ENCODE results near the gene PTPN12.
A peak's percentile ranks its signal among the peaks of the same experiment; 100 is the strongest.
"Not testable (repeated sequence)": the region's sequence is repeated elsewhere in the genome, so short reads cannot be mapped to it uniquely, and the experiment has no call there.

The PTPN12 gene

DNA sequence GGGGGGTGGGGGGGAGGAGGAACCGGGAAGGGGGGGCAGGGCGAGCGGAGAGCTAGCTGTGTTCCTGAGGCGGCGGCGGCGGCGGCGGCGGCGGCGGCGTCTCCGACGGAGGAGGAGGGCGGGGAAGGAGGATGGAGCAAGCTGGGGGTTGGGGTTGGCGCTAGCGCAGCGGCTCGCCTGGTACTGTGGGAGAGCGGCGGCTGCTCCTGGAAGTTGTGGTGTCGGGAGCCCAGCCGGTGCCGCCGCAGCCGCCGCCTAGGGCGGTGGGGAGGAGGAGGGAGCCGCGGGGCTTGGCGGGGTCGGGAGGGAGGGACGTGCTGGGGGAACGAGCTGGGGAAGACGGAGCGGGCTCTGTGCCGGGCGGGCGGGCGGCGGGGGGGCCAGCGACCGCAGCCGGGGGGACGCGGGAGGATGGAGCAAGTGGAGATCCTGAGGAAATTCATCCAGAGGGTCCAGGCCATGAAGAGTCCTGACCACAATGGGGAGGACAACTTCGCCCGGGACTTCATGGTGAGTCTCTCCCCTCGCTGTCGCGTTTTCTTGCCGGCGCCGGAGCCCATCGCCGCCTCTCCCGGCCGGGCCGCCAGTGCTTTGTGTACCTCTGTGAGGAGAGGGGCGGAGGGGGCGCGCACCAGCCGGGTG lies at the start of gene PTPN12:
PTPN12 (plus strand) TSS at position 160 of the 642 bp plus-strand sequence; CDS start at position 412, 252 bp downstream.
- Histone ChIP-seq H3K4me1 (ENCODE audit: control insufficient read depth, insufficient read depth, low read length) (no peaks in the 10 kb centered on the region), H3K4me3 (ENCODE audit: low read length) (peak within 1 kb of the TSS; percentile 90), H3K27me3 (ENCODE audit: control insufficient read depth, insufficient read depth, low read length) (no peaks in the 10 kb centered on the region), H3K9ac (ENCODE audit: low read length) (peak within 1 kb of the TSS; percentile 84), H3K36me3 (ENCODE audit: control insufficient read depth, insufficient read depth, low read length) (no peaks in the 10 kb centered on the region), H3K27ac (ENCODE audit: low read depth, low read length) (peak within 1 kb of the TSS; percentile 88)

- Histone ChIP-seq H3K9ac (ENCODE audit: low read length) (no peak overlapping the region), H3K36me3 (ENCODE audit: control insufficient read depth, insufficient read depth, low read length) (no peaks in the 10 kb centered on the region), H3K4me3 (ENCODE audit: low read length) (no peak overlapping the region), H3K27me3 (ENCODE audit: control insufficient read depth, insufficient read depth, low read length) (no peaks in the 10 kb centered on the region), H3K4me1 (ENCODE audit: control insufficient read depth, insufficient read depth, low read length) (no peaks in the 10 kb centered on the region), H3K27ac (ENCODE audit: low read depth, low read length) (no peak overlapping the region)
Measured at GRCh38 chr7:77488986-77489385, 48.1 kb upstream of the PTPN12 start.

DNA sequence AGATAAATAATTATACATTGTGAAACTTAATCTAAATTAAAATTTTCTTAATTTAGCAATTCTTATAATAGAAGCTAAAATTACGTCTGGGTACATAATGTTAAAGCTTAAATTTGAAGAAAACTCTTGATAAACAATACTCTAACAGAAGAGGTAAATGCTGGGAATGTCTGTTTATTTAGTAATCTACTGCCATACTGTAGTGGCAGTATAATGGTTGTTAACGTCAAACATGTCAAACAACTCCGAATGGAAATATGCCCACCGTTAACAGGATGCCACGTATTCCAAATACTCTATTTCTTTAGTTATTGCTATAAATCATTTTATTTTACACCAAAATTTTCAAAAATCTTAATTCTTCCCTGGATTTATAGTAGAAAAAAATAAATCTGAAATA lies 40.0 kb upstream of the PTPN12 start:
- no peak overlapping the region for H3K27ac ChIP-seq (ENCODE audit: low read depth, low read length)
- no peaks in the 10 kb centered on the region for H3K4me1 ChIP-seq (ENCODE audit: control insufficient read depth, insufficient read depth, low read length)
- no peaks in the 10 kb centered on the region for H3K27me3 ChIP-seq (ENCODE audit: control insufficient read depth, insufficient read depth, low read length)
- H3K4me3 ChIP-seq (ENCODE audit: low read length): no peak overlapping the region
- no peaks in the 10 kb centered on the region for H3K36me3 ChIP-seq (ENCODE audit: control insufficient read depth, insufficient read depth, low read length)
- no peak overlapping the region for H3K9ac ChIP-seq (ENCODE audit: low read length)

- no peaks in the 10 kb centered on the region for H3K36me3 ChIP-seq (ENCODE audit: control insufficient read depth, insufficient read depth, low read length)
- H3K4me1 ChIP-seq (ENCODE audit: control insufficient read depth, insufficient read depth, low read length): no peaks in the 10 kb centered on the region
- H3K9ac ChIP-seq (ENCODE audit: low read length): no peak overlapping the region
- H3K27me3 ChIP-seq (ENCODE audit: control insufficient read depth, insufficient read depth, low read length): no peaks in the 10 kb centered on the region
- no peak overlapping the region for H3K27ac ChIP-seq (ENCODE audit: low read depth, low read length)
- no peak overlapping the region for H3K4me3 ChIP-seq (ENCODE audit: low read length)
Measured at GRCh38 chr7:77498659-77499379, 38.3 kb upstream of the PTPN12 start.

GRCh38 chr7:77501192-77501515 lies 35.9 kb upstream of the PTPN12 start:
- no peaks in the 10 kb centered on the region for H3K27me3 ChIP-seq (ENCODE audit: control insufficient read depth, insufficient read depth, low read length)
- no peak overlapping the region for H3K27ac ChIP-seq (ENCODE audit: low read depth, low read length)
- no peak overlapping the region for H3K4me3 ChIP-seq (ENCODE audit: low read length)
- no peak overlapping the region for H3K9ac ChIP-seq (ENCODE audit: low read length)
- H3K4me1 ChIP-seq (ENCODE audit: control insufficient read depth, insufficient read depth, low read length): no peaks in the 10 kb centered on the region
- H3K36me3 ChIP-seq (ENCODE audit: control insufficient read depth, insufficient read depth, low read length): no peaks in the 10 kb centered on the region

GRCh38 chr7:77504951-77505350 lies 32.1 kb upstream of the PTPN12 start:
- Histone ChIP-seq H3K27ac (ENCODE audit: low read depth, low read length) (no peak overlapping the region), H3K4me1 (ENCODE audit: control insufficient read depth, insufficient read depth, low read length) (no peaks in the 10 kb centered on the region), H3K9ac (ENCODE audit: low read length) (no peak overlapping the region), H3K4me3 (ENCODE audit: low read length) (no peak overlapping the region), H3K36me3 (ENCODE audit: control insufficient read depth, insufficient read depth, low read length) (no peaks in the 10 kb centered on the region), H3K27me3 (ENCODE audit: control insufficient read depth, insufficient read depth, low read length) (no peaks in the 10 kb centered on the region)

DNA sequence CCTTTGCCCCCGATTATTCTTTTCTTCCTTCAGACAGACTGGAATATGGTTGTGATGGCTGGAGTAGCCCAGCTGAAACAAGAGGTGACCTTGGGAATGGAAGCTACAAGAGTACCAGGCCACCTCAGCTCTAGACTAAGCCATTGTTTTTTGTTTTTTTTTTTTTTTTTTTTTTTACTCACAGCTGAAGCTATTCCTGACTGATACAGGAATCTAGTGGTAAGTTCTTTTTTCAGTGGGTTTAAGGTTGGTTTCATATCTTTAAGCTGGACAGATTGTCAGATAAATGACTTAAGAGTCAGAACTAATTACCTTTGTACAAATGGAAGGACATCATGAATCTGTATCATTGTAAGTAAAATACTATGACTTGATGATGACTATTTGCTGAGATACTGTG lies 30.2 kb upstream of the PTPN12 start:
- H3K36me3 ChIP-seq (ENCODE audit: control insufficient read depth, insufficient read depth, low read length): no peaks in the 10 kb centered on the region
- no peak overlapping the region for H3K9ac ChIP-seq (ENCODE audit: low read length)
- H3K4me3 ChIP-seq (ENCODE audit: low read length): no peak overlapping the region
- no peaks in the 10 kb centered on the region for H3K4me1 ChIP-seq (ENCODE audit: control insufficient read depth, insufficient read depth, low read length)
- no peaks in the 10 kb centered on the region for H3K27me3 ChIP-seq (ENCODE audit: control insufficient read depth, insufficient read depth, low read length)
- H3K27ac ChIP-seq (ENCODE audit: low read depth, low read length): no peak overlapping the region

DNA sequence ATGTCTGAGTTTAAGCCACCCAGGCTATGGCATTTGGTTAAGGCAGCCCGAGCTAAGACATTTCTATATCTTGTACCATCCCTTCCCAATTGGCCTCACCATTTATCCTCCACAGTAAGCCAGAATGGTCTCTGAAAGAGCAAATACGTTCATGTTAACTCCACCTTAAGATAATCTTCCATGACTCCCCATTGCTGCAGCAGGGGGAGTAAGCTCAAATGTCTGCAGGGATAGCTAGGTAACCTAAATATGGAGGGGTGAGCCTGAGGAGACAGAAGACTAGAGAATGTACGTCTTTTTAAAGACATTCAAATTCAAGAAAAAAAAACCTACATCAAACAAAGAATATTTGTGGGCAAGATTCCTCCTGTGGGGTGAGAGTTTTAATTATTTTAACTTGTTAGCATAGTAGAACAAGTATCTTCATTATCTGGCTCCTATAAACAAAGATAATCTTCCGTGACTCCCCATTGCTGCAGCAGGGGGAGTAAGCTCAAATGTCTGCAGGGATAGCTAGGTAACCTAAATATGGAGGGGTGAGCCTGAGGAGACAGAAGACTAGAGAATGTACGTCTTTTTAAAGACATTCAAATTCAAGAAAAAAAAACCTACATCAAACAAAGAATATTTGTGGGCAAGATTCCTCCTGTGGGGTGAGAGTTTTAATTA lies 24.0 kb upstream of the PTPN12 start:
- not testable (repeated sequence) for H3K27ac ChIP-seq (ENCODE audit: low read depth, low read length); H3K4me3 ChIP-seq (ENCODE audit: low read length); H3K9ac ChIP-seq (ENCODE audit: low read length); H3K27me3 ChIP-seq (ENCODE audit: control insufficient read depth, insufficient read depth, low read length); H3K4me1 ChIP-seq (ENCODE audit: control insufficient read depth, insufficient read depth, low read length); H3K36me3 ChIP-seq (ENCODE audit: control insufficient read depth, insufficient read depth, low read length)

DNA sequence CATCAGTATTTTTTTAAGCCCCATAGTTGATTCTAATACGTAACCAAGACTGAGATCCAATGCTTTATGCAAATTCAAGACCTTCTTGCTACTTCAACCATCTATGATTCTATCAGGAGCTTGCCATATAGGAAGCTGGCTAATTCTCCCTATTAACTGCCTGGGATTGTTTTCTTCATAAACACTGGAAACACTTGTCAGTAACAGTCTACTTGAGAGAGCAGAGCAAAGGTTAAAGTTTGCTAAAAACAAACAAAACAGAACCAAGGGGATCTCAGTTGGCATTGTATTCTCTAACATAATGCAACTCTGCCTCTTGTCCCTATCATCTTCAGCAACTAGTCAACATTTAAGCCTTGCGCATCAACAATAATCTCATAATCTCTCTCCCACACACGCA lies 21.0 kb upstream of the PTPN12 start:
- H3K36me3 ChIP-seq (ENCODE audit: control insufficient read depth, insufficient read depth, low read length): no peaks in the 10 kb centered on the region
- H3K4me3 ChIP-seq (ENCODE audit: low read length): no peak overlapping the region
- H3K27me3 ChIP-seq (ENCODE audit: control insufficient read depth, insufficient read depth, low read length): no peaks in the 10 kb centered on the region
- H3K4me1 ChIP-seq (ENCODE audit: control insufficient read depth, insufficient read depth, low read length): no peaks in the 10 kb centered on the region
- H3K27ac ChIP-seq (ENCODE audit: low read depth, low read length): no peak overlapping the region
- no peak overlapping the region for H3K9ac ChIP-seq (ENCODE audit: low read length)

DNA sequence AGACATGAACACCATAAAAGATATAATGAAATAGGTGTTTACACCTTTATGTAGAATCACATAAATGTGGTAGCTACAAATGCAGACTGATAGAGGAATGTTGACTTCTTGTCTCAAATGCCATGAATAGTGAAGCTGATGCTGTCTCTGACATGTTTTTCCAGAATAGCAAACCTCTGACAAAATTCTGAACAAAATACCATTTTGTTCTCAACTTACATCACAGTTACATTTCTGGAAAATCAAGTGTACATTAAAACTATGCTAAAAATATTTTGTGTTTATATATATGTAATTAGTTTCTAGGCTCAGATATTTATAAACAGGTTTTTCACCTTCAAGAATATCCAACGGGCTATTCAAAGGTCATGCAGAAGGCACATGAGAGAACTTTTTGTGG lies 16.8 kb upstream of the PTPN12 start:
- Histone ChIP-seq H3K36me3 (ENCODE audit: control insufficient read depth, insufficient read depth, low read length) (no peaks in the 10 kb centered on the region), H3K27me3 (ENCODE audit: control insufficient read depth, insufficient read depth, low read length) (no peaks in the 10 kb centered on the region), H3K9ac (ENCODE audit: low read length) (no peak overlapping the region), H3K4me1 (ENCODE audit: control insufficient read depth, insufficient read depth, low read length) (no peaks in the 10 kb centered on the region), H3K27ac (ENCODE audit: low read depth, low read length) (no peak overlapping the region), H3K4me3 (ENCODE audit: low read length) (no peak overlapping the region)

DNA sequence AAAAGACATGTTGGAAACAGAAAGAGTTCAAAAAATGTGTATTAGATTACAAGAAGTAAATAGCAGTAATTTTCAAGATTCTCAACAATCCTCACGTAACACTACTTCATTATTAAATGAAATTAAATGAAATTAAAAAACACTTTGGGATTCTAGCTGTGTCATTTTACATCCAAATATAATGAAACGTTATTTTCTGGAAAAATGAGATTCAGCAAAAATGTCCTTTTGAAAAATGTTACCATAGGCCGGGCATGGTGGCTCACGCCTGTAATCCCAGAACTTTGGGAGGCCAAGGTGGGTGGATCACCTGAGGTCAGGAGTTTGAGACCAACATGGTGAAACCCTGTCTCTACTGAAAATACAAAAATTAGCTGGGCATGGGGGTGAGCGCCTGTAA lies 15.6 kb upstream of the PTPN12 start:
- H3K27me3 ChIP-seq (ENCODE audit: control insufficient read depth, insufficient read depth, low read length); H3K9ac ChIP-seq (ENCODE audit: low read length); H3K4me1 ChIP-seq (ENCODE audit: control insufficient read depth, insufficient read depth, low read length); H3K36me3 ChIP-seq (ENCODE audit: control insufficient read depth, insufficient read depth, low read length); H3K27ac ChIP-seq (ENCODE audit: low read depth, low read length); H3K4me3 ChIP-seq (ENCODE audit: low read length): not testable (repeated sequence)

DNA sequence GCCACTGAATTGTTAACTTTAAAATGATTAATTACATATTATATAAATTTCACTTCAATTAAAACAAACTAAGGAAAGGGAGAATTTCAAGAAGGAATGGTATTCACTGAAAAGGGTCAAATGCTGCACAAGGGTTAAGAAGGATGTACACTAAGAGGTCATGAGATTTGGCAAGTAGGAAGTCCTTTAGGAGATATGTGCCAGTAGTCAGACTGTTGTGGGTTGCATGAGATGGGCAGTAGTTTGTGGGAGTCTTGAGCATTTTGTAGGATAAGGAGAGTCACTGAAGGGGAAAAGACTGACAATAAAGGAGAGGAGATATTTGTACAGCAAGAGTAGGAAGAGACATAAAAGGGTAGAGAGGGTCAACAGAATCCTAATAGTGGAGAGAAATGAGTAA lies 12.4 kb upstream of the PTPN12 start:
- no peak overlapping the region for H3K9ac ChIP-seq (ENCODE audit: low read length)
- H3K36me3 ChIP-seq (ENCODE audit: control insufficient read depth, insufficient read depth, low read length): no peaks in the 10 kb centered on the region
- no peaks in the 10 kb centered on the region for H3K4me1 ChIP-seq (ENCODE audit: control insufficient read depth, insufficient read depth, low read length)
- no peaks in the 10 kb centered on the region for H3K27me3 ChIP-seq (ENCODE audit: control insufficient read depth, insufficient read depth, low read length)
- H3K4me3 ChIP-seq (ENCODE audit: low read length): no peak overlapping the region
- H3K27ac ChIP-seq (ENCODE audit: low read depth, low read length): no peak overlapping the region

DNA sequence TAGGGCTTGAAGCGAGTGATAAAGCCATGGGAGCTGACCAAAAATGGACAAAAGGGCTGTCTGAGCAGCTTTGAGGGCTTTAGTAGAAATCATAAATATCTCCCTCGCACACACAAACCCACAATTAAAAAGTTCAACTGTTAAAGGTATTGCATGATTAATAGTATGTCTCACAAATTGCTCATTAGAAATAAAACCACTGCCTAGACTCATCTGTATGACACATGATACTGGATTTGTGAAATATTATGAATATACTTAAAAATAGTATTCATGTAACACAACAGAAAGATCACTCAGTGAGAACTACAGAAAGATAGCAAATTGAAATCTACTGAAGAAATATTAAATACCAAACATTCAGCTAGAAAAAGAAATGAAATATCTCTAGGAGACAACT lies 11.9 kb upstream of the PTPN12 start:
- Histone ChIP-seq H3K27ac (ENCODE audit: low read depth, low read length) (no peak overlapping the region), H3K27me3 (ENCODE audit: control insufficient read depth, insufficient read depth, low read length) (no peaks in the 10 kb centered on the region), H3K9ac (ENCODE audit: low read length) (no peak overlapping the region), H3K4me1 (ENCODE audit: control insufficient read depth, insufficient read depth, low read length) (no peaks in the 10 kb centered on the region), H3K36me3 (ENCODE audit: control insufficient read depth, insufficient read depth, low read length) (no peaks in the 10 kb centered on the region), H3K4me3 (ENCODE audit: low read length) (no peak overlapping the region)
